ENCODE measurements around the gene PTPRN2. TPM values are rescaled to one million over a fixed set of nuclear protein-coding genes. Genes with fewer than 3 reads are reported as not detected.

Gene PTPRN2
- total RNA-seq, 1 donor from 2014 or later = 0.72 TPM

GRCh38 chr7:158579662-158580646 is 7.7 kb downstream of the PTPRN2 start:
- DNase-seq (ENCODE audit: low spot score) = no peak

GRCh38 chr7:158576050-158576762 is 11.4 kb downstream of the PTPRN2 start:
- no peak for DNase-seq (ENCODE audit: low spot score)

- no peak for DNase-seq (ENCODE audit: low spot score)
Observed at GRCh38 chr7:158574308-158575036, 13.2 kb downstream of the PTPRN2 start.

- DNase-seq (ENCODE audit: low spot score) = no peak
Observed at GRCh38 chr7:158573310-158573709, 14.3 kb downstream of the PTPRN2 start.

GRCh38 chr7:158572000-158572828 is 15.4 kb downstream of the PTPRN2 start:
- DNase-seq (ENCODE audit: low spot score) = no peak

- no peak for DNase-seq (ENCODE audit: low spot score)
Observed at GRCh38 chr7:158570449-158571170, 17.0 kb downstream of the PTPRN2 start.

- no peak for DNase-seq (ENCODE audit: low spot score)
Observed at GRCh38 chr7:158569858-158570323, 17.7 kb downstream of the PTPRN2 start.

GRCh38 chr7:158568974-158569857 is 18.4 kb downstream of the PTPRN2 start:
- DNase-seq (ENCODE audit: low spot score) = no peak

GRCh38 chr7:158567153-158567603 is 20.4 kb downstream of the PTPRN2 start:
- DNase-seq (ENCODE audit: low spot score) = no peak

- no peak for DNase-seq (ENCODE audit: low spot score)
Observed at GRCh38 chr7:158564663-158565035, 23.0 kb downstream of the PTPRN2 start.

- no peak for DNase-seq (ENCODE audit: low spot score)
Observed at GRCh38 chr7:158563911-158564662, 23.5 kb downstream of the PTPRN2 start.

GRCh38 chr7:158563051-158563450 is 24.6 kb downstream of the PTPRN2 start:
- DNase-seq (ENCODE audit: low spot score) = no peak

GRCh38 chr7:158562517-158562916 is 25.1 kb downstream of the PTPRN2 start:
- DNase-seq (ENCODE audit: low spot score) = no peak

GRCh38 chr7:158561659-158562058 is 26.0 kb downstream of the PTPRN2 start:
- no peak for DNase-seq (ENCODE audit: low spot score)

- no peak for DNase-seq (ENCODE audit: low spot score)
Observed at GRCh38 chr7:158560386-158560785, 27.2 kb downstream of the PTPRN2 start.

- DNase-seq (ENCODE audit: low spot score) = no peak
Observed at GRCh38 chr7:158559356-158559755, 28.3 kb downstream of the PTPRN2 start.

- no peak for DNase-seq (ENCODE audit: low spot score)
Observed at GRCh38 chr7:158558816-158559215, 28.8 kb downstream of the PTPRN2 start.

- no peak for DNase-seq (ENCODE audit: low spot score)
Observed at GRCh38 chr7:158557441-158557755, 30.2 kb downstream of the PTPRN2 start.

All from umbilical cord (tissue), 2 donors.